ENCODE data around the gene KSR2. TPM values are rescaled to one million over a fixed set of nuclear protein-coding genes. Genes with fewer than 3 reads are reported as not detected.

Gene KSR2
- total and polyA plus RNA-seq, 2 donors (not counting 3 experiments of a cell fraction or from before 2014, with no cell fraction given) = 2.1 to 5.2 TPM

DNA sequence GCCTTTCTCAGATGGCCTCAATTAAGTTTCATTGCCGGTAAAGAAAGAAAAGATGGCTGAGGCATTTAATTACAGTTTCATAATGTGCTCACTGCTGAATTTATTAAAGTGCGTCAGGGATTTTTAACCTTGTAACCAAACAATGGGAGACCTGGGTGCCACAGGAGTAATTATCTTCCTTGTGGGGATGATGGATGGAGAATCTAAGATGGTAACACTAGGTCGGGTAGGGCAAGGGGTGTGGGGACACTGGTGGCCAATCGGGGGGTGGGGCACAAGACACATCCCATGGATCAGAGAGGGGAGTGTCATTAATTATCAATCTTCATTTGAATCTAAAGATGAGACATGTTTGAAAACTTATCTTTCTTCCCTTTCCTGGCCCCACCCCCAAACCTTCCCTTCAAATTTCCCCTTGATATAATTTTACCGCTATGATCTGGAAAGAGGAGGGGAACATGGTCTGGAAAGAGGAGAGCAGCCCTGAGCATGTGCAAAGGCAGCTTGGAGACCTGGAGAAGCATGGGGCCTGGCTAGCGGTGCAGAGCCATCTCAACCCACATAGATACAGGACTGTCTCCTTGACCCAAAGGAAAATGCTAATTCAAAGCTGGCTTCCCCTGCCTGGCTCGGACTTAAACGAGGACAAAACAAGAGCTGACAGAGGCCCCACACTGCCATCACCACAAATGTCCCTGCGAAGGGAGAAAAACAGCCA, 376.0 kb downstream of the KSR2 start:
- no peaks in the 10 kb centered on the region for H3K36me3 ChIP-seq (ENCODE audit: control insufficient read depth in 2 of 2, extremely low read depth in 1 of 2, insufficient read depth in 2 of 2, low read length in 2 of 2)
- no peak for FAIRE-seq
- POLR2A ChIA-PET = no interaction called here
- H3K4me3 ChIP-seq (replicated peaks in 1 of 3; ENCODE audit: insufficient read depth in 1 of 3, low read depth in 1 of 3, low read length in 3 of 3) = no peak overlapping the region
- dilution Hi-C loops (cut with MboI; ENCODE audit: extremely low pct_ligation_motif_present, low sequenced_read_pairs) = no loop called here
- CTCF ChIA-PET = interaction anchor here (1.0 to 6.6 kb wide), 3 partner anchors 226 to 245 kb away, joined by 3 to 94 read pairs (median 7); no protein-coding TSS in a partner anchor
- TF ChIP-seq POLR2AphosphoS5 (IDR thresholded peaks at IDR 0.05; ENCODE audit: insufficient read depth, low read depth, low read length) = no peak
- TF ChIP-seq, protein P1, sequence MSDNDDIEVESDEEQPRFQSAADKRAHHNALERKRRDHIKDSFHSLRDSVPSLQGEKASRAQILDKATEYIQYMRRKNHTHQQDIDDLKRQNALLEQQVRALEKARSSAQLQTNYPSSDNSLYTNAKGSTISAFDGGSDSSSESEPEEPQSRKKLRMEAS (IDR thresholded peaks at IDR 0.05; ENCODE audit: insufficient read depth, insufficient read length) = no peak
- TF ChIP-seq EZH2 (IDR thresholded peaks at IDR 0.05; ENCODE audit: borderline replicate concordance, low read depth, low read length, severe bottlenecking) = no peak
- no peak for TF ChIP-seq JUN (IDR thresholded peaks at IDR 0.05; ENCODE audit: borderline replicate concordance, insufficient read depth, insufficient read length, low read depth)
- no peak for TF ChIP-seq MYC (IDR thresholded peaks at IDR 0.05; ENCODE audit: low read depth, low read length)
- no peak for TF ChIP-seq POLR2A (IDR thresholded peaks at IDR 0.05; ENCODE audit: low read depth, low read length)
- TF ChIP-seq, protein P2, sequence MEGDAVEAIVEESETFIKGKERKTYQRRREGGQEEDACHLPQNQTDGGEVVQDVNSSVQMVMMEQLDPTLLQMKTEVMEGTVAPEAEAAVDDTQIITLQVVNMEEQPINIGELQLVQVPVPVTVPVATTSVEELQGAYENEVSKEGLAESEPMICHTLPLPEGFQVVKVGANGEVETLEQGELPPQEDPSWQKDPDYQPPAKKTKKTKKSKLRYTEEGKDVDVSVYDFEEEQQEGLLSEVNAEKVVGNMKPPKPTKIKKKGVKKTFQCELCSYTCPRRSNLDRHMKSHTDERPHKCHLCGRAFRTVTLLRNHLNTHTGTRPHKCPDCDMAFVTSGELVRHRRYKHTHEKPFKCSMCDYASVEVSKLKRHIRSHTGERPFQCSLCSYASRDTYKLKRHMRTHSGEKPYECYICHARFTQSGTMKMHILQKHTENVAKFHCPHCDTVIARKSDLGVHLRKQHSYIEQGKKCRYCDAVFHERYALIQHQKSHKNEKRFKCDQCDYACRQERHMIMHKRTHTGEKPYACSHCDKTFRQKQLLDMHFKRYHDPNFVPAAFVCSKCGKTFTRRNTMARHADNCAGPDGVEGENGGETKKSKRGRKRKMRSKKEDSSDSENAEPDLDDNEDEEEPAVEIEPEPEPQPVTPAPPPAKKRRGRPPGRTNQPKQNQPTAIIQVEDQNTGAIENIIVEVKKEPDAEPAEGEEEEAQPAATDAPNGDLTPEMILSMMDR (IDR thresholded peaks at IDR 0.05; ENCODE audit: extremely low read depth in 1 of 2, insufficient read depth in 1 of 2, low read depth in 1 of 2, low read length in 2 of 2) = no peak
- no peak for TF ChIP-seq GATA2 (IDR thresholded peaks at IDR 0.05; ENCODE audit: insufficient read depth, insufficient read length, low read depth, low read length)
- no peak for TF ChIP-seq FOS (IDR thresholded peaks at IDR 0.05; ENCODE audit: borderline replicate concordance, insufficient read depth, low read length)
- no peak for DNase-seq (ENCODE audit: low read depth, low spot score)
- no peak overlapping the region for H3K4me2 ChIP-seq (ENCODE audit: insufficient read depth, low read length)
- H3K27me3 ChIP-seq (ENCODE audit: control insufficient read depth in 2 of 2, insufficient read depth in 2 of 2, low read length in 2 of 2) = no peaks in the 10 kb centered on the region
- no TSS peak for BruUV-seq (replicated peaks)
- intact Hi-C loops (cut with micrococcal nuclease) = no loop called here
- H3K9me1 ChIP-seq (replicated peaks; ENCODE audit: control insufficient read depth, extremely low read depth, insufficient read depth, low read length) = no peaks in the 10 kb centered on the region
- no peak overlapping the region for H2AFZ ChIP-seq (ENCODE audit: low read depth, low read length)
- H3K9me3 ChIP-seq (replicated peaks; ENCODE audit: control insufficient read depth, insufficient read depth, low read length) = no peaks in the 10 kb centered on the region
- H3K9ac ChIP-seq (replicated peaks; ENCODE audit: extremely low read depth, insufficient read depth, low read length) = no peak overlapping the region
- H3K27ac ChIP-seq (ENCODE audit: insufficient read depth, low read depth, low read length) = no peak overlapping the region
- H3K4me1 ChIP-seq (ENCODE audit: control insufficient read depth, extremely low read depth, insufficient read depth, low read length) = no peaks in the 10 kb centered on the region
- no peaks in the 10 kb centered on the region for H3K79me2 ChIP-seq (ENCODE audit: control insufficient read depth, insufficient read depth, low read length)
- no peaks in the 10 kb centered on the region for H4K20me1 ChIP-seq (replicated peaks; ENCODE audit: control insufficient read depth, extremely low read depth, insufficient read depth, low read length)

Measured in endothelial cell of umbilical vein (primary cell).